Activated naive CD4-positive, alpha-beta T cell (primary cell): Measurements from ENCODE around the gene ITGAL.
"Not testable (repeated sequence)": the region's sequence is repeated elsewhere in the genome, so short reads cannot be mapped to it uniquely, and the experiment has no call there.

Experiments
- DNase-seq, 4 experiments: peaks; one replicate each; lab custom pipeline; 2025; lab: John Stamatoyannopoulos, UW

The ITGAL gene

DNA sequence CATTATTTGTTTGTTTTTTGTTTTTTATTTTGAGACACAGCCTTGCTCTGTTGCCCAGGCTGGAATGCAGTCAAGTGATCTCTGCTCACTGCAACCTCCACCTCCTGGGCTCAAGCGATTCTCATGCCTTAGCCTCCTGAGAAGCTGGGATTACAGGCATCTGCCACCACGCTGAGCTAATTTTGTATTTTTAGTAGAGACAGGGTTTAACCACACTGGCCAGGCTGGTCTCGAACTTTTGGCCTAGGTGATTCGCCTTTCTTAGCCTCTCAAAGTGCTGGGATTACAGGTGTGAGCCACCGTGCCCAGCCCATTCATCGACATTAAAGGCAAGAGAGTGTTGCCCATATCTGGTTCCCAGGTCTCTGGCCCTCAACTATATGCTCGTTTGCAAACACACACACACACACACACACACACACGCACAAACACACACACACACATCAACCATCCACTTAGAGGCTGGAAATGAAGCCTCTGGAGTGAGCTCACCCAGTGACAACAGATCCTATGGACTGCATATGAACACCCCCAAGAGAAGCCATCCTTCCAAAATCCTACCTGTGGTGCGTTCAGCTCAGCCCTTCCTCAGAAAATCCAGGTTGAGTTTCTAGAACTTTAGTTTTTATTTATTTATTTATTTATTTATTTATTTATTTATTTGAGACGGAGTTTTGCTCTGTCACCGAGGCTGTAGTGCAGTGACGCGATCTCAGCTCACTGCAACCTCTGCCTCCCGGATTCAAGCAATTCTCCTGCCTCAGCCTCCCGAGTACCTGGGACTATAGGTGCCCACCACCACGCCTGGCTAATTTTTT is 14.6 kb upstream of the ITGAL start:
- DNase-seq: no peak

DNA sequence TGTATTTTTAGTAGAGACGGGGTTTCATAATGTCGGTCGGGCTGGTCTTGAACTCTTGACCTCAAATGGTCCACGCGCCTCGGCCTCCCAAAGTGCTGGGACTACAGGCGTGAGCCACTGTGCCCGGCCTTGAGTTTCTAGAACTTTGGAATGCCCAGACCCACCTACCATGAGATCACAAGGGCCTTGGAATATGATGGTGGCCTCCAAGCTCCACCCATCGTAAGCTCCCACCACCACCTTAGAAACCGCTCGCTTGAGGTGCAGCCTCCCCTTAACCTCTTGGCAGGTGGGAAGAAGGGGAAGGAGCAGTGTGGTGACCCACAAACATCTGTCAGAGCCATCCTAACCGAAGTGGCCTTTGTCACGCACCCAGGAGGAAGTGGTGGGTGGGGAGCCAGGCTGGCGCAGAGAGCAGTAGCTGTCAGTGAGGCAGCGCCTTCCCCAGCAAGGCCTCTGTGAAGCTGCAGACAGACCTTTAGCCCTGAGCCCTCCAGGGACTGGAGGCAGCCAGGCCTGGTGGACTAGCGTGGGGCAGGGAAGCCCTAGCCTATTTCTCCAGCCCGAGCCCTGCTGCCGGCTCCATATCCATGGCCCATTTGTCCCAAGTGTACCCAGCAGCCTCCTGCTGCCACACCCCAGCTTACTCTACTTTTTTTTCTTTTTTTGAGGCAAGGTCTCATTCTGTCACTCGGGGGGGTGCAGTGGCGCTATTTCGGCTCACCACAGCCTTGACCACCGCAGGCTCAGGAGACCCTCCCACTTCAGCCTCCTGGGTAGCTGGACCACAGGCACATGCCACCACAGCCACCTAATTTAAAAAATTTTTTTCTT is 13.8 kb upstream of the ITGAL start:
- DNase-seq: peak; percentile 37 to 53 (median 50)

DNA sequence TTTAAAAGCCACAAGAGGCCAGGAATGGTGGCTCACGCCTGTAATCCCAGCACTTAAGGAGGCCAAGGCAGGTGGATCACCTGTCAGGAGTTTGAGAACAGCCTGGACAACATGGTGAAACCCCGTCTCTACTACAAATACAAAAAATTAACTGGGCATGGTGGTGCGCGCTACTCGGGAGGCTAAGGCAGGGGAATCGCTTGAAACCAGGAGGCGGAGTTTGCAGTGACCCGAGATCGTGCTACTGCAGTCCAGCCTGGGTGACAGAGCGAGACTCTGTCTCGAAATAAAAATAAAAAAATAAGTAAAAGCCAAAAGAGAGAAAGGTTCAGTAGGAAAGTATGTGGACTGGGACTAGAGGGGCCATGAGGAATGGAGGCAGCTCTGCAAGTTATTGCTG is 13.1 kb upstream of the ITGAL start:
- DNase-seq: no peak

DNA sequence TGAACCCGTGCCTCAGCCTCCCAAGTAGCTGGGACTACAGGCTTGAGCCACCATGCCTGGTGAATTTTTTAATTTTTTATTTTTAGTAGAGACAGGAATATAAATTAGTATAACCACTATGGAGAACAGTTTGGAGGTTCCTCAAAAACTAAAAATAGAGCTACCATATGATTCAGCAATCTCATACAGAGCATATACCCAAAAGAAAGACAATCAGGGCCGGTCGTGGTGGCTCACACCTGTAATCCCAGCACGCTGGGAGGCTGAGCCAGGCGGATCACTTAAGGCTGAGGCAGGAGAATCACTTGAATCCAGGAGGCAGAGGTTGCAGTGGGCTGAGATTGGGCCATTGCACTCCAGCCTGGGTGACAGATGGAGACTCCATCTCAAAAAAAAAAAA is 11.1 kb upstream of the ITGAL start:
- not testable (repeated sequence) for DNase-seq

DNA sequence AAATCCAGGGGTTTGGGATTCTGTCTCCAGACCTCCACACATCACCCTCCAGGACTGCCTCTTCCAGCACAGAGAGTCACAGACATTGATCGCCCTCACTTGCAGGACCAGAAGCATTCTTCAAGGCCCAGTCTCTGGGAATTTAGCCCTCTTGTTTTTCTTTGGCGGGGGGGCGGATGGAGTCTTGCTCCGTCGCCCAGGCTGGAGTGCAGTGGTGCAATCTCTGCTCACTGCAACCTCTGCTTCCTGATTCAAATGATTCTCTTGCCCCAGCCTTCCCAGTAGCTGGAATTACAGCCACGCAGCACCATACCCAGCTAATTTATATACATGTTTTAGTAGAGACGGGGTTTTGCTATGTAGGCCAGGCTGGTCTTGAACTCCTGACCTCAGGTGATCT is 8.5 kb upstream of the ITGAL start:
- DNase-seq: no peak

DNA sequence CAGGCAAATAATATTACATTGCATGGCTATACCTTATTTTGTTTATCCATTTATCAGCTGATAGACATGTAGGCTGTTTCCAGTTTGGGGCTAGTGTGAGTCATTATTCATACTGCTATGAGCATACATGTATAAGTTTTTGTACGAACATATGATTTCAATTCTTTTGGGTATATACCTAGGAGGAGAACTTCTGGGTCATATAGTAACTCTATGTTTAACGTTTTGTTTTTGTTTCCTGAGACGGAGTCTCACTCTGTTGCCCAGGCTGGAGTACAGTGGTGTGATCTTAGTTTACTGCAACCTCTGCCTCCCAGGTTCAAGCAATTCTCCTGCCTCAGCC is 2.4 kb upstream of the ITGAL start:
- no peak for DNase-seq

DNA sequence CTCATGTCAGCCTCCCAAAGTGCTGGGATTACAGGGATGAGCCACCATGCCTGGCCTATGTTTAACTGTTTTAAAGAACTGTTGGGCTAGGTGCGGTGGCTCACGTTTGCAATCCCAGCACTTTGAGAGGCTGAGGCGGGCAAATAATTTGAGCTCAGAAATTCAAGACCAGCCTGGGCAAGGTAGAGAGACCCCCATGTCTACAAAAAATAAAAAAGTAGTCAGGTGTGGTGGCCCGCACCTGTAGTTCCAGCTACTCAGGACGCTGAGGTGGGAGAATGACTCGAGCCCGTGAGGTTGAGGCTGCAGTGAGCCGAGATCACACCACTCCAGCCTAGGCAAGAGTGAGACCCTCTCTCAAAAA is 1.9 kb upstream of the ITGAL start:
- no peak for DNase-seq

DNA sequence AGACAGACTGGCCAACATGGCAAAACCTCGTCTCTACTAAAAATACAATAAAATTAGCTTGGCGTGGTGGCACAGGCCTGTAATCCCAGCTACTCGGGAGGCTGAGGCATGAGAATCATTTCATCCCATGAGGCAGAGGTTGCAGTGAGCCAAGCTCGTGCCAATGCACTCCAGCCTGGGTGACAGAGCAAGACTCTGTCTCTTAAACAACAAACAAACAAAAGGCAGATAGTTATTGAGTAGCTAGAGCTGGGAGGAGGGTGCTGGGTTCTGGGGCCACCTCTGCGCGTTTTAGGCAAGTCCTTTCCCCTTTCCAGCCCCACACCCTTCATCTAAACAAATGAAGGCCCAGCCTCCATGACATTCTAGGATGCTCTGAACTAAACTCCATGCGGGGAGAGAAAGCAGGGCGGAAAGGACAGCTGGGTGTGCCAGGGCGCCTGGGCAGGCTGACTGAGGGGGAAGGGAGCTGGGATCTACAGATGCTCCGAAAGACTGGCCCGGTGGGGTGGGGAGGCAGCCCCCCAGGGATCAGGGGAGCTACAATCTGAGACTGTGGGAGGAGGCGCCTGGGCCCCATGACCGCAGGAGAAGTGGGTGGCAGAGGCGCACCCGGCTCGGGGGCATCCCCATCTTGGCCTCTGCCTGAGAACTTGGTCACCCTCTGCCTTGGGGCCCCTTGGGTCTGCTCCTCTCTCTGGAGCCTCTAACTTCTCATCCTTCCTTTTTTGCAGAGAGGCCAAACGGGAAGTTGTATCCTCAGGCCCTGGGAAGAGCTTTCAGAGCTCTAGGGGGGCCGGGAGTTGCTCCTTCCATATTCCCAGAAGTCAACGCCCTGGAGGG is 910 bp downstream of the ITGAL start:
- peak in 1 of 4 experiments; percentile 26 for DNase-seq

DNA sequence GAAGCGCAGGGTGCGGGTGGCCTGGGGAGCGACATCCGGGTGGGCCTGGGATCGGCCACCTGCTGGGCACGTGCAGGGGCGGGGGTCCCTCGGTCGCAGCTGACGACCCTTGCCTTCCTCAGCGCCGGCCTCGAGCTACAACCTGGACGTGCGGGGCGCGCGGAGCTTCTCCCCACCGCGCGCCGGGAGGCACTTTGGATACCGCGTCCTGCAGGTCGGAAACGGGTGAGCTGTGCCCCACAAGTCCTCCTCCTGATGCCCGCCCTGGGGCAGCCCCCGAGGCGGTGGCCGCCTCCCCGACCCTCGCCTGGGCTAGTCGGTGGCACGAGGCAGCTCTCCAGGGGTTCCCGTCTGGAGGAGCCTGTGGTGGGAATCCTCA is 1.5 kb downstream of the ITGAL start:
- no peak for DNase-seq

DNA sequence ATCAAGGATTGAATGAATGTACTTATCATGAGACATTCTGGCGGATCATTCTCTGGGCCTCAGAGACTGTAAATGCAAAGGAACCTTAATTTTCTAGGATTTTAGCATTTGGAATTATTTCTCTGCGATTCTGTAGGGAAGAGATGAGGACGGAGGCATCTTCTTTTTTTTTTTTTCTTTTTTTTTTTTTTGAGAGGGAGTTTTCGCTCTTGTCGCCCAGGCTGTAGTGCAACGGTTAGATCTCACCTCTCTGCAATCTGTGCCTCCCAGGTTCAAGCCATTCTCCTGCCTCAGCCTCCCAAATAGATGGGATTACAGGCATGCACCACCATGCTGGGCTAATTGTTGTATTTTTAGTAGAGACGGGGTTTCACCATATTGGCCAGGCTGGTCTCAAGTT is 2.1 kb downstream of the ITGAL start:
- DNase-seq: no peak

DNA sequence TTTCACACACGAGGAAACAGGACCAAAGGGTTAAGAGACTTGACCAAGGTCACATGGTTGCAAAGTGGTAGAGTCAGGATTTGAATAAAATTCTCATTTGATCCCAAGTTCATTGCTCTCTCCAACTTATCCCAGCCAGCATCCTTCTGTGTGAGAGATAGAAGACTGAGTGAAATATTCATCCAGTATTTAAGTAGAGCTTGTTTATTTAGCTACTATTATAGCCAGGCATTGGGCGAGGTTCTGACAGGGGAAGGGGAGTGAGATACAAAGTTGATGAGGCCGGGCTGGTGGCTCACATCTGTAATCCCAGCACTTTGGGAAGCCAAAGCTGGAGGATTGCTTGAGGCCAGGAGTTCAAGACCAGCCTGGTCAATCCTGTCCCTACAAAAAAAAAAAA is 4.4 kb downstream of the ITGAL start:
- no peak for DNase-seq

DNA sequence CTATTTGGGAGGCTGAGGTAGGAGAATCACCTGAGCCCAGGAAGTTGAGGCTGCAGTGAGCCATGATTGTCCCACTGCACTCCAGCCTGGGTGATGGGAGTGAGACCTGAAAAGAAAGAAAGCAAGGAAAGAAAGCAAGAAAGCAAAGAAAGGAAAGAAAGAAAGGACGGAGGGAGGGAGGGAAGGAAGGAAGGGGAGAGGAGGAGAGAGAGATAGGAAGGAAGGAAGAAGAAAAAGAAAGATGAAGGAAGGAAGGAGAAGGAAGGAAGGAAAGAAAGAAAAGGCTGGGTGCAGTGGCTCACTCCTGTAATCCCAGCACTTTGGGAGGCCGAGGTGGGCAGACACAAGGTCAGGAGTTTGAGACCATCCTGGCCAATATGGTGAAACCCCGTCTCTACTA is 5.2 kb downstream of the ITGAL start:
- not testable (repeated sequence) for DNase-seq

DNA sequence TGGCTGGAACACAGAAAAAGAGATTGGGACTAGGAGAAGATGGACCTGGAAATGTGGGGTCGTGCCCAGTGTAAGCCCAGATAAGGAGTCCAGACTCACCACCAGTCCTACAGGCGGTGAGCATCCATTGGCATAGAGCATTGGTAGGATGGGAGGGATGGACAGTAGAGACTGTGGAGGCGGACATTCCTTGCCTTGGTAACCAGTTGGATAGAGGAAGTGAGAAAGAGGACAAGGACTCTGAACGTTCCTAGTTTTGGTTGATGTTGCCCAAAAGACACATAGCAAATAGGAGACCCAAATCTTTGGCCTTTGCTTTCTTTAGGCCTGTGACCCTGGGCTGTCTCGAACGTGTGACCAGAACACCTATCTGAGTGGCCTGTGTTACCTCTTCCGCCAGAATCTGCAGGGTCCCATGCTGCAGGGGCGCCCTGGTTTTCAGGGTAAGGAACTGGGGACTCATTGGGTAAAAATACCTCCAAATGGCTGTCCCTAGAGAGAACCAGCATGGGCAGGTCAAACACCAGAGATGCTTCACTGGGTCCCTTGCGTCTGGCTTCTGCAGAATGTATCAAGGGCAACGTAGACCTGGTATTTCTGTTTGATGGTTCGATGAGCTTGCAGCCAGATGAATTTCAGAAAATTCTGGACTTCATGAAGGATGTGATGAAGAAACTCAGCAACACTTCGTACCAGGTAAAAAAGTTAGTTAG is 6.4 kb downstream of the ITGAL start:
- no peak for DNase-seq

DNA sequence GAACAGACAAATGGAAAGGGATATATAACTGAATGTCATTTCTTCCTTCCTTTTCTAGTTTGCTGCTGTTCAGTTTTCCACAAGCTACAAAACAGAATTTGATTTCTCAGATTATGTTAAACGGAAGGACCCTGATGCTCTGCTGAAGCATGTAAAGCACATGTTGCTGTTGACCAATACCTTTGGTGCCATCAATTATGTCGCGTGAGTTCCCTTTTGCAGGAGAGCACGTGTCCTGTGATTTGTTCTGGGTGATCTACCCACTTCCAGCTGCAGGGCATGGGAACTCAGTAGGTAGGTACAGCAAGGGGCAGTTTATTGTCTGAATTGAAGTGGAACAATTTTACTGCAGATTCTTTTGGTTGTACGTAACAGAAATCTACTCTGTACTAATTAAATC is 8.8 kb downstream of the ITGAL start:
- DNase-seq: no peak

DNA sequence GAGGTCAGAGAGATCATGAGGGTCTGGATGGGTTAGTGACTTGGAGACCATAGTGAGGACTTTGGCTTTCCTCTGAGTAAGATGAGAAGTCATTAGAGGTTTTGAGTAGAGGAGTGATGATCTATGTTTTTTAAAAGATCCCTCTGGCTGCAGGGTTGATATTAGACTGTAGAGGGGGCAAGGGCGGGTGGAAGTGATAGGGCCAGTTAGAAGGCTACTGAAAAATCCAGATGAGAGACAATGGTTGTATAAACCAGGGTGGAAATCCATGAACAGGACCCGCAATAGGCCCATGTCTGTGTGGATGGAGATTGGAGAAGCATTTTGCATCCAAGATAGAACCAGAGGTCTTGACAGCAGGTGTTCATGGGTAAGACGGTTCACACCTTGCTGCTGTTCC is 9.8 kb downstream of the ITGAL start:
- no peak for DNase-seq

DNA sequence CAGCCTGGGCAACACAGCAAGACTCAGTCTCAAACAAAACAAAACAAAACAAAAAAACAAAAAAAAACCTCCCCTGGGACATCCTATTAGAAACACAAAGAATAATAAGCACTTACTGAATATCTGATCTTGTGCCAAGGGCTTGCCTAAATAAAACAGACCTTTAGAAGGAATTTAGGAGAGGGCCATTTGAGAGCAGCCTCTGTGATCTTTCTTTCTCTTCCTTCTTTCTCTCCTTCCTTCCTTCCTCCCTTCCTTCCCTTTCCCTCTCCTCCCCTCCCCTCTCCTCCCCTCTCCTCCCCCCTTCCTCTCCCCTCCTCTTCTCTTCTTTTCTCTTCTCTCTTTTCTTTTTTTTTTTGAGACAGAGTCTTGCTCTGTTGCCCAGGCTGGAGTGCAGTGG is 12.3 kb downstream of the ITGAL start:
- DNase-seq: no peak

DNA sequence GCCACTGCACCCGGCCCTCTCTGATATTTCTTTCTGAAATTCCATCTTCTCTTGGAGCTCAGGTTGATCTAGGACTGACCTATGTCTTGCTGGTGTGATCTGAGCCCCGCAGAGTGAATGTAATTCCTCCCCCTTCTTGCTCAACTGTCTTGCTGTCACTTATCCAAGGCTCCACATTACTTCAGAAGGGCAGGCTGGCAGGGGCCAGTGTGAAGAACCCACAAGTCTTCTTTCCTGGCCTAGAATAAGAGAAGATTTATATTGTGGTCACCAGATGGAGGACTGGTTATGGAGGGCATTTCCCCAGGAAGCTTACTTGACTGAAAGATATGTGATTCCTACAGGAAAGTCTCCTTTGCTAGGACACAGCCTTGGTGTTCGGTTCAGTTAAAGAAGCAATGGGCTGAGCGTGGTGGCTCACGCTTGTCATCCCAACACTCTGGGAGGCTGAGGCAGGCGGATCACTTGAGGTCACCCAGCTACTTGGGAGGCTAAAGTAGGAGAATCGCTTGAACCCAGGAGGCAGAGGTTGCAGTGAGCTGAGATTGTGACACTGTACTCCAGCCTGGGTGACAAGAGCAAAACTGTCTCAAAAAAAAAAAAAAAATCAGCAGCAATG is 13.4 kb downstream of the ITGAL start:
- no peak for DNase-seq

DNA sequence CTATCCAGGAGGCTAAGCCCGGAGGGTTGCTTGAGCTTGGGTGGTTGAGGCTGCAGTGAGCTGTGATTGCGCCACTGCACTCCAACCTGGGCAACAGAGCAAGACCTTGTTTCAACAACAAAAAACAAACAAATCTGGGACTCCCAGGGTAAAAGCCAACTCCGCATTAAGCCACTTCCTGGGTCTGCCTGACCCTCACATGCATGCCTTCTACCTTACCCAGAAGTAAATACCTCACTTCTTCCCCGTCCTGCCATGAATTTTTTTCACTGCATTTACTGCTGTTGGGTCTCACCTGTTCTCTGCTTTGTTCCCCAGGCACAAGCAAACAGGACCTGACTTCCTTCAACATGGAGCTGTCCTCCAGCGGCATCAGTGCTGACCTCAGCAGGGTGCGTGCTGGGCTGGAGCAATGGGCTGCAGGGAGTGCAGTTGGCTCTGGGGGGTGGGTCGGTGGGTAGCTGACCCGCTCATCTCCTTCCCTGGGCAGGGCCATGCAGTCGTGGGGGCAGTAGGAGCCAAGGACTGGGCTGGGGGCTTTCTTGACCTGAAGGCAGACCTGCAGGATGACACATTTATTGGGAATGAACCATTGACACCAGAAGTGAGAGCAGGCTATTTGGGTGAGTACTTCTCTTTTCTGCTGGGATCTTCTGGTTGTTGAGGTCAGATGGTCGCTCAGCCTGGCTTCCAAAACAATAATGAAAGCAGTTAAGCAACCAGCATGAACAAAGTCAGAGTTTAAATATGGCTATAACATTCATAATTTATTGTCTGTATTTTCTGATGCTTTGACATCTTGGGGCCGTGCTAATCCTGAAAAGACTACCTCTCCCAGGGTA is 16.4 kb downstream of the ITGAL start:
- DNase-seq: no peak

DNA sequence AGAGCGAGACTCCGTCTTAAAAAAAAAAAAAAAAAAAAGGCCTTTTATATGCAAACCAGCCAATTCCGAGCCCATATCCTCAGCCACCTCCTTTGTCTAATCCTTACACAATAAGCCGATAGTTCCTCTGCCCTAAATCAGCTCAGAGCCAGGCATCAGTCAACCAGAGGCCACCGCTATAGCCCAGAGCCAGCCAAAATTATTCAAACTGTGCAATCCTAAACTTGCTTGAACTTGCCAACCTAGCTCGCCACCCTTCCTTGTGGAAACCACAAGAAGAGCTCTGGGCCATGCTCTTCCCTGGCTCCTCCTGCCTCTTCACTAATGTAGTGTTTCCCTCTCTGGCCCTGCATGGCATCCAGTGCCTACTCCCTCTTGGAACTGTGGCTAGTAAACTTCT is 17.7 kb downstream of the ITGAL start:
- DNase-seq: no peak

DNA sequence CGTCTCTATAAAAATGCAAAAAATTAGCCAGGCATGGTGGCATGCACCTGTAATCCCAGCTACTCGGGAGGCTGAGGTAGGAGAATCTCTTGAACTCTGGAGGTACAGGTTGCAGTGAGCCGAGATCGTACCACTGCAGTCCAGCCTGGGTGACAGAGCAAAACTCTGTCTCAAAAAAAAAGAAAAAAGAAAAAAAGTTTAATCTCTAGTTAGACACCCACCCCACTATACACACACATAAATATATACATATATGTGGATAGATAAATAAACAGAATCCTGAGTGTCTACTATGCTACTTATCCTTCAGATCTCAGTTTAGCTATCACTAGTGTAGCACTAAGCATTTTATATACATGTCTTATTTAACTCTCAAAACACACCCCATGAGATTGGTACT is 18.7 kb downstream of the ITGAL start:
- no peak for DNase-seq
